Measurements from ENCODE around the gene SLC30A1. TPM values are rescaled to one million over a fixed set of nuclear protein-coding genes. Genes with fewer than 3 reads are reported as not detected.
A peak's percentile ranks its signal among the peaks of the same experiment; 100 is the strongest.

Gene SLC30A1
- total RNA-seq, 1 donor from 2014 or later = 19.8 TPM

GRCh38 chr1:211595419-211595818 lies 16.5 kb upstream of the SLC30A1 start:
- no peak for DNase-seq (ENCODE audit: low read depth)
- Histone ChIP-seq H3K36me3 (ENCODE audit: control insufficient read depth, insufficient read depth, low read length) (no peaks in the 10 kb centered on the region), H3K4me3 (ENCODE audit: low read depth, low read length) (no peak overlapping the region), H3K27me3 (ENCODE audit: control insufficient read depth, insufficient read depth, low read length) (no peaks in the 10 kb centered on the region)
- TF ChIP-seq, protein P1, sequence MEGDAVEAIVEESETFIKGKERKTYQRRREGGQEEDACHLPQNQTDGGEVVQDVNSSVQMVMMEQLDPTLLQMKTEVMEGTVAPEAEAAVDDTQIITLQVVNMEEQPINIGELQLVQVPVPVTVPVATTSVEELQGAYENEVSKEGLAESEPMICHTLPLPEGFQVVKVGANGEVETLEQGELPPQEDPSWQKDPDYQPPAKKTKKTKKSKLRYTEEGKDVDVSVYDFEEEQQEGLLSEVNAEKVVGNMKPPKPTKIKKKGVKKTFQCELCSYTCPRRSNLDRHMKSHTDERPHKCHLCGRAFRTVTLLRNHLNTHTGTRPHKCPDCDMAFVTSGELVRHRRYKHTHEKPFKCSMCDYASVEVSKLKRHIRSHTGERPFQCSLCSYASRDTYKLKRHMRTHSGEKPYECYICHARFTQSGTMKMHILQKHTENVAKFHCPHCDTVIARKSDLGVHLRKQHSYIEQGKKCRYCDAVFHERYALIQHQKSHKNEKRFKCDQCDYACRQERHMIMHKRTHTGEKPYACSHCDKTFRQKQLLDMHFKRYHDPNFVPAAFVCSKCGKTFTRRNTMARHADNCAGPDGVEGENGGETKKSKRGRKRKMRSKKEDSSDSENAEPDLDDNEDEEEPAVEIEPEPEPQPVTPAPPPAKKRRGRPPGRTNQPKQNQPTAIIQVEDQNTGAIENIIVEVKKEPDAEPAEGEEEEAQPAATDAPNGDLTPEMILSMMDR (IDR thresholded peaks at IDR 0.05; ENCODE audit: insufficient read depth, low read length, poor library complexity, severe bottlenecking) = no peak

GRCh38 chr1:211591980-211592493 lies 13.1 kb upstream of the SLC30A1 start:
- DNase-seq (ENCODE audit: low read depth) = peak; percentile 65
- Histone ChIP-seq H3K36me3 (ENCODE audit: control insufficient read depth, insufficient read depth, low read length) (no peaks in the 10 kb centered on the region), H3K27me3 (ENCODE audit: control insufficient read depth, insufficient read depth, low read length) (no peaks in the 10 kb centered on the region), H3K4me3 (ENCODE audit: low read depth, low read length) (no peak overlapping the region)
- TF ChIP-seq, protein P1 (IDR thresholded peaks at IDR 0.05; ENCODE audit: insufficient read depth, low read length, poor library complexity, severe bottlenecking) = no peak

- no peak overlapping the region for H3K4me3 ChIP-seq (ENCODE audit: low read depth, low read length)
- H3K27me3 ChIP-seq (ENCODE audit: control insufficient read depth, insufficient read depth, low read length) = no peaks in the 10 kb centered on the region
- TF ChIP-seq, protein P1 (IDR thresholded peaks at IDR 0.05; ENCODE audit: insufficient read depth, low read length, poor library complexity, severe bottlenecking) = no peak
- no peaks in the 10 kb centered on the region for H3K36me3 ChIP-seq (ENCODE audit: control insufficient read depth, insufficient read depth, low read length)
- no peak for DNase-seq (ENCODE audit: low read depth)
Observed at GRCh38 chr1:211589782-211590721, 11.1 kb upstream of the SLC30A1 start.

GRCh38 chr1:211588711-211589110 lies 9.8 kb upstream of the SLC30A1 start:
- no peak for DNase-seq (ENCODE audit: low read depth)
- no peak overlapping the region for H3K4me3 ChIP-seq (ENCODE audit: low read depth, low read length)
- H3K36me3 ChIP-seq (ENCODE audit: control insufficient read depth, insufficient read depth, low read length) = no peaks in the 10 kb centered on the region
- TF ChIP-seq, protein P1 (IDR thresholded peaks at IDR 0.05; ENCODE audit: insufficient read depth, low read length, poor library complexity, severe bottlenecking) = no peak
- H3K27me3 ChIP-seq (ENCODE audit: control insufficient read depth, insufficient read depth, low read length) = no peaks in the 10 kb centered on the region

GRCh38 chr1:211587123-211587522 lies 8.2 kb upstream of the SLC30A1 start:
- no peaks in the 10 kb centered on the region for H3K27me3 ChIP-seq (ENCODE audit: control insufficient read depth, insufficient read depth, low read length)
- H3K4me3 ChIP-seq (ENCODE audit: low read depth, low read length) = no peak overlapping the region
- TF ChIP-seq, protein P1 (IDR thresholded peaks at IDR 0.05; ENCODE audit: insufficient read depth, low read length, poor library complexity, severe bottlenecking) = no peak
- H3K36me3 ChIP-seq (ENCODE audit: control insufficient read depth, insufficient read depth, low read length) = no peaks in the 10 kb centered on the region
- no peak for DNase-seq (ENCODE audit: low read depth)

Measured in kidney epithelial cell (primary cell).